HCT116 (cell line): ENCODE data around the gene C1R. TPM values are rescaled to one million over a fixed set of nuclear protein-coding genes. Genes with fewer than 3 reads are reported as not detected.

Experiments used
- ATAC-seq: fragments of 200-7000 bp; cut with Tn5 transposase; 2 replicates; pipeline ENCODE4 v1.9.1; 2020; ENCODE audit warnings: mild to moderate bottlenecking, moderate library complexity
- BruUV-seq: library from RNA; stranded (reverse); fragments of 400-500 nt; replicated peaks from 2 replicates; lab custom pipeline; 2021; lab: Mats Ljungman, UMichigan
- CTCF ChIA-PET: fragments of 300-600 bp; sonication (Branson Sonifier 250); formaldehyde crosslinking; loops from one replicate; lab custom pipeline; 2021; ENCODE audit warnings: antibody characterized with exemption; lab: Charles Lee
- POLR2A ChIA-PET: fragments of 300-600, 350-600 bp; sonication (Branson Sonifier 250); formaldehyde crosslinking; loops from one replicate; lab custom pipeline; 2021; ENCODE audit warnings: antibody characterized with exemption; lab: Charles Lee
- RAD21 ChIA-PET, 2 experiments: fragments of 300-600 bp; sonication (Branson Sonifier 250); formaldehyde crosslinking; loops; one replicate each; lab custom pipeline; 2023; ENCODE audit warnings: low total read pairs in 2 of 2; ENCODE audit not compliant: uncharacterized antibody in 2 of 2, unreplicated experiment in 2 of 2, low non-redundant PET in 1 of 2; lab: Charles Lee
- DNase-seq: peaks from one replicate; pipeline ENCODE4 v3.0.0-alpha.2; 2010; ENCODE audit warnings: low read depth, low spot score
- H2AFZ ChIP-seq: fragments of 200-600 bp; shearing (Covaris generic), sonication (generic); 2 replicates; pipeline ENCODE4 v1.6.1; 2017; ENCODE audit warnings: low read depth, mixed run types, mixed read lengths, antibody characterized with exemption, low read length; ENCODE audit not compliant: poor library complexity, severe bottlenecking
- H3K27ac ChIP-seq: 2 replicates; pipeline ENCODE4 v1.5.1; 2012; ENCODE audit warnings: low read depth, low read length
- H3K27me3 ChIP-seq: fragments of 200-600 bp; sonication (generic); 2 replicates; pipeline ENCODE4 v1.6.1; 2016; ENCODE audit warnings: mixed run types, low read length, mixed read lengths; ENCODE audit not compliant: insufficient read depth
- H3K36me3 ChIP-seq, 2 experiments: fragments of 200-500 bp in 1 of 2; fragments of 200-600 bp in 1 of 2; sonication (Bioruptor generic) in 1 of 2; sonication (generic) in 1 of 2; 2 replicates each; pipeline versions ENCODE4 v1.5.1 to v1.6.1; 2014 to 2016; ENCODE audit warnings: low read length in 2 of 2, inconsistent platforms in 1 of 2, mixed read lengths in 1 of 2, mixed run types in 1 of 2; ENCODE audit not compliant: insufficient read depth in 2 of 2, control insufficient read depth in 1 of 2
- H3K4me1 ChIP-seq, 2 experiments: fragments of 200-600 bp in 1 of 2; sonication (generic) in 1 of 2; 2 replicates each; pipeline versions ENCODE4 v1.5.1 to v1.6.1; 2012 to 2017; ENCODE audit warnings: low read length in 2 of 2, inconsistent platforms in 1 of 2, mild to moderate bottlenecking in 1 of 2, mixed read lengths in 1 of 2, mixed run types in 1 of 2, moderate library complexity in 1 of 2; ENCODE audit not compliant: insufficient read depth in 2 of 2, control insufficient read depth in 1 of 2
- H3K4me2 ChIP-seq: fragments of 200-600 bp; sonication (generic); 2 replicates; pipeline ENCODE4 v1.6.1; 2017; ENCODE audit warnings: mixed run types, low read length, mixed read lengths
- H3K4me3 ChIP-seq, 2 experiments: fragments of 200-600 bp in 1 of 2; sonication (generic) in 1 of 2; replicated peaks in 1 of 2; 2 replicates each; pipeline ENCODE4 v1.5.1; 2011 to 2016; ENCODE audit warnings: low read length in 2 of 2, control low read depth in 1 of 2, low read depth in 1 of 2, mild to moderate bottlenecking in 1 of 2, mixed read lengths in 1 of 2, mixed run types in 1 of 2
- H3K79me2 ChIP-seq: fragments of 200-600 bp; sonication (generic); 2 replicates; pipeline ENCODE4 v1.6.1; 2017; ENCODE audit warnings: mild to moderate bottlenecking, mixed run types, low read length, moderate library complexity, mixed read lengths; ENCODE audit not compliant: insufficient read depth
- H3K9ac ChIP-seq: fragments of 200-600 bp; sonication (generic); 2 replicates; pipeline ENCODE4 v1.6.1; 2016; ENCODE audit warnings: low read length, mixed read lengths
- H3K9me2 ChIP-seq: fragments of 200-600 bp; sonication (generic), shearing (Covaris generic); 2 replicates; pipeline ENCODE4 v1.6.1; 2017; ENCODE audit warnings: mixed run types, mild to moderate bottlenecking, moderate library complexity; ENCODE audit not compliant: insufficient read depth
- H3K9me3 ChIP-seq, 2 experiments: fragments of 200-500 bp in 1 of 2; fragments of 200-600 bp in 1 of 2; sonication (Bioruptor generic) in 1 of 2; sonication (generic) in 1 of 2; 2 replicates each; pipeline ENCODE4 v1.6.1; 2014 to 2017; ENCODE audit warnings: low read length in 2 of 2, mixed read lengths in 2 of 2, inconsistent platforms in 1 of 2, low read depth in 1 of 2, mild to moderate bottlenecking in 1 of 2, mixed run types in 1 of 2, moderate library complexity in 1 of 2; ENCODE audit not compliant: control insufficient read depth in 1 of 2, insufficient read depth in 1 of 2
- H4K20me1 ChIP-seq: fragments of 200-600 bp; sonication (generic), shearing (Covaris generic); 2 replicates; pipeline ENCODE4 v1.6.1; 2017; ENCODE audit warnings: mixed run types, mild to moderate bottlenecking, moderate library complexity; ENCODE audit not compliant: insufficient read depth
- CBX3 ChIP-seq: IDR thresholded peaks from 2 replicates; pipeline ENCODE4 v1.6.1; 2012; ENCODE audit warnings: low read depth
- CEBPB ChIP-seq: IDR thresholded peaks from 2 replicates; pipeline ENCODE4 v1.6.1; 2012; ENCODE audit warnings: low read depth
- CTCF ChIP-seq, 3 experiments: fragments of 200-600 bp in 1 of 3; sonication (generic) in 1 of 3; IDR thresholded peaks in 2 of 3; conservative IDR thresholded peaks in 1 of 3; 2 replicates each; pipeline ENCODE4 v1.5.1; 2012 to 2017; ENCODE audit warnings: low read depth in 2 of 3, low read length in 2 of 3, antibody characterized with exemption in 1 of 3, borderline replicate concordance in 1 of 3, control low read depth in 1 of 3, mild to moderate bottlenecking in 1 of 3, mixed read lengths in 1 of 3, mixed run types in 1 of 3, moderate library complexity in 1 of 3; ENCODE audit not compliant: insufficient read depth in 1 of 3
- EZH2 ChIP-seq: fragments of 200-600 bp; sonication (generic); IDR thresholded peaks from 2 replicates; pipeline ENCODE4 v1.6.1; 2017; ENCODE audit warnings: antibody characterized with exemption, mixed run types
- EZH2phosphoT487 ChIP-seq: fragments of 200-600 bp; IDR thresholded peaks from 2 replicates; pipeline ENCODE4 v1.6.1; 2018; ENCODE audit warnings: antibody characterized with exemption, borderline replicate concordance
- FOSL1 ChIP-seq: IDR thresholded peaks from 2 replicates; pipeline ENCODE4 v1.6.1; 2012; ENCODE audit warnings: low read depth
- JUND ChIP-seq: IDR thresholded peaks from 2 replicates; pipeline ENCODE4 v1.6.1; 2012
- POLR2A ChIP-seq: IDR thresholded peaks from 2 replicates; pipeline ENCODE4 v1.7.0; 2011; ENCODE audit warnings: borderline replicate concordance; ENCODE audit not compliant: insufficient read depth, insufficient read length; ENCODE audit errors: extremely low read depth
- POLR2AphosphoS5 ChIP-seq: IDR thresholded peaks from 2 replicates; pipeline ENCODE4 v1.6.1; 2011; ENCODE audit warnings: mild to moderate bottlenecking, low read depth, low read length, moderate library complexity
- RAD21 ChIP-seq: IDR thresholded peaks from 2 replicates; pipeline ENCODE4 v1.6.1; 2012; ENCODE audit warnings: low read depth, mild to moderate bottlenecking
- SIN3A ChIP-seq: IDR thresholded peaks from 2 replicates; pipeline ENCODE4 v1.6.1; 2012; ENCODE audit warnings: low read depth
- SP1 ChIP-seq: IDR thresholded peaks from 2 replicates; pipeline ENCODE4 v1.6.1; 2012; ENCODE audit warnings: low read depth
- SRF ChIP-seq: IDR thresholded peaks from 2 replicates; pipeline ENCODE4 v1.6.1; 2012; ENCODE audit warnings: low read depth
- TCF7L2 ChIP-seq: IDR thresholded peaks from 2 replicates; pipeline ENCODE4 v1.7.0; 2011; ENCODE audit warnings: borderline replicate concordance, inconsistent platforms; ENCODE audit not compliant: insufficient read depth, insufficient read length; ENCODE audit errors: extremely low read depth
- YY1 ChIP-seq: IDR thresholded peaks from 2 replicates; pipeline ENCODE4 v1.6.1; 2011; ENCODE audit warnings: low read length, low read depth, moderate library complexity, mild to moderate bottlenecking; ENCODE audit not compliant: insufficient replicate concordance; ENCODE audit errors: extremely low read depth
- ZFX ChIP-seq: fragments of 450-650 bp; IDR thresholded peaks from 2 replicates; pipeline ENCODE4 v1.6.1; 2017
- ZNF274 ChIP-seq: fragments of 200-500 bp; sonication (Bioruptor generic); IDR thresholded peaks from 2 replicates; pipeline ENCODE4 v1.6.1; 2014; ENCODE audit warnings: mild to moderate bottlenecking, low read depth, low read length, inconsistent platforms
- intact Hi-C: fragments of 100-400 bp; cut with micrococcal nuclease; formaldehyde crosslinking; loops from 2 replicates; pipeline ENCODE4 v1.10.0; 2022
- total RNA-seq: library from RNA; stranded (reverse); gene quantifications from one replicate; pipeline ENCODE4 v1.2.1, GENCODE V29; 2021; ENCODE audit not compliant: unreplicated experiment
- TF ChIP-seq, protein P1 (sequence below): IDR thresholded peaks from 2 replicates; pipeline ENCODE4 v1.6.1; 2012
- TF ChIP-seq, protein P2 (sequence below): IDR thresholded peaks from 2 replicates; pipeline ENCODE4 v1.6.1; 2012; ENCODE audit warnings: low read depth

C1R gene
- total RNA-seq, 1 experiment from 2014 or later, result 4.3 TPM

DNA sequence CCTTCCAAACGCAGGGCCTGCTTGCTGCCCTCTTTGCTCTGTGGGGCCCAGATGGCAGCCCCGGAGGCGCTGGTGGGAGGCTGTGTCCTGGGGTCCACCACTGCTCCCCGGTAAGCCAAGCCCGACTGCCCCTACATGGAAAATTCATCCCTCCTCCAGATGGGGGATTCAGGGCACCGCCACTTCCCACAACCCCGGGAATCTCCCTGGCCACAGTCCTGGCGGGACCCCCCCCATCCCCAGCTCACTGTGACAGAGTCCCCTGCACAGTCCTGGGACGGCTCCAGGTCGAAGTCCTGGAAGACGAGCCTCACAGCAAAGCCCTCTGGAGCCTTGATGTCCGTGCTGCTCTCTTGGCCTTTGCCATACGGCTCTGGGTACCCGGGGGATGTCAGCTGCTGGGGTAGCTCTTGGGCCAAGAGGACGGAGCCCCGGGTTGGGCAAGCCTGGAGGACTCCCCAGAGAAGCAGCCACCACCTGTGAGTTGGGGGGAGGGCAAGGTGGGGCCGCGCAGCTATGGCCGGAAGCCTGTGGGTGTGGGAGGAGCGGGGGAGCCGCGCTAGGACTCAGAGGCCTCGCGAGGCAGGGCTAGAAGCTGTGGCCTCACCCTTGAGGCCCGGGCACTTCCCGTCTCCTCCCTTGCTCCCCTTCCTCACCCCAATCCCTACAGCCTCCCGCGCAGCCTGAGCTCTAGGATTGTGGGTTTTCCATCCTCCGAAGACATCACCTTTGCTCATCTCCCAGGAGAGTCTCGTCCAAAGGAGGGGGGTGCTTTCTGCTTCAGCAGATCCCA, 16.0 kb upstream of the C1R start (continued):
- TF ChIP-seq SIN3A (no peak), TCF7L2 (no peak), SRF (no peak), ZFX (peak; percentile 49), EZH2phosphoT487 (no peak), RAD21 (no peak)

- peaks cover 25% of the 10 kb centered on the region for H3K79me2 ChIP-seq
- peaks cover 9 to 11% of the 10 kb centered on the region in 2 experiments; a peak in 1 of 4 replicates for H3K9me3 ChIP-seq
- no peak for TF ChIP-seq CTCF (IDR thresholded peaks at IDR 0.05 in 2 of 3, conservative IDR thresholded peaks at IDR 0.05 in 1 of 3; ENCODE audit: borderline replicate concordance in 1 of 3, insufficient read depth in 1 of 3, low read depth in 2 of 3, low read length in 2 of 3)
- TF ChIP-seq FOSL1, result no peak
- TF ChIP-seq YY1, result no peak
- TF ChIP-seq CBX3, result no peak
- no peak for TF ChIP-seq SP1
- no peak for TF ChIP-seq POLR2A
- no peak for TF ChIP-seq EZH2
- TF ChIP-seq SRF, result no peak
- TF ChIP-seq, protein P1, sequence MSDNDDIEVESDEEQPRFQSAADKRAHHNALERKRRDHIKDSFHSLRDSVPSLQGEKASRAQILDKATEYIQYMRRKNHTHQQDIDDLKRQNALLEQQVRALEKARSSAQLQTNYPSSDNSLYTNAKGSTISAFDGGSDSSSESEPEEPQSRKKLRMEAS, result no peak
- no peak for TF ChIP-seq CEBPB
- no peak for TF ChIP-seq EZH2phosphoT487
- TF ChIP-seq SIN3A, result no peak
- TF ChIP-seq ZFX, result no peak
- TF ChIP-seq POLR2AphosphoS5, result no peak
- TF ChIP-seq, protein P2, sequence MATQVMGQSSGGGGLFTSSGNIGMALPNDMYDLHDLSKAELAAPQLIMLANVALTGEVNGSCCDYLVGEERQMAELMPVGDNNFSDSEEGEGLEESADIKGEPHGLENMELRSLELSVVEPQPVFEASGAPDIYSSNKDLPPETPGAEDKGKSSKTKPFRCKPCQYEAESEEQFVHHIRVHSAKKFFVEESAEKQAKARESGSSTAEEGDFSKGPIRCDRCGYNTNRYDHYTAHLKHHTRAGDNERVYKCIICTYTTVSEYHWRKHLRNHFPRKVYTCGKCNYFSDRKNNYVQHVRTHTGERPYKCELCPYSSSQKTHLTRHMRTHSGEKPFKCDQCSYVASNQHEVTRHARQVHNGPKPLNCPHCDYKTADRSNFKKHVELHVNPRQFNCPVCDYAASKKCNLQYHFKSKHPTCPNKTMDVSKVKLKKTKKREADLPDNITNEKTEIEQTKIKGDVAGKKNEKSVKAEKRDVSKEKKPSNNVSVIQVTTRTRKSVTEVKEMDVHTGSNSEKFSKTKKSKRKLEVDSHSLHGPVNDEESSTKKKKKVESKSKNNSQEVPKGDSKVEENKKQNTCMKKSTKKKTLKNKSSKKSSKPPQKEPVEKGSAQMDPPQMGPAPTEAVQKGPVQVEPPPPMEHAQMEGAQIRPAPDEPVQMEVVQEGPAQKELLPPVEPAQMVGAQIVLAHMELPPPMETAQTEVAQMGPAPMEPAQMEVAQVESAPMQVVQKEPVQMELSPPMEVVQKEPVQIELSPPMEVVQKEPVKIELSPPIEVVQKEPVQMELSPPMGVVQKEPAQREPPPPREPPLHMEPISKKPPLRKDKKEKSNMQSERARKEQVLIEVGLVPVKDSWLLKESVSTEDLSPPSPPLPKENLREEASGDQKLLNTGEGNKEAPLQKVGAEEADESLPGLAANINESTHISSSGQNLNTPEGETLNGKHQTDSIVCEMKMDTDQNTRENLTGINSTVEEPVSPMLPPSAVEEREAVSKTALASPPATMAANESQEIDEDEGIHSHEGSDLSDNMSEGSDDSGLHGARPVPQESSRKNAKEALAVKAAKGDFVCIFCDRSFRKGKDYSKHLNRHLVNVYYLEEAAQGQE, result no peak
- TF ChIP-seq TCF7L2, result no peak
- TF ChIP-seq ZNF274, result no peak
- no peak for TF ChIP-seq JUND
- BruUV-seq, result no TSS peak
- H3K4me2 ChIP-seq, result peak overlapping the region; percentile 96
- H3K4me1 ChIP-seq, result peaks cover 4 to 16% of the 10 kb centered on the region in 2 experiments; a peak in 3 of 4 replicates
- H3K9ac ChIP-seq, result peak overlapping the region; percentile 87
- ChIA-PET RAD21 (no interaction called here), CTCF (interaction anchor here (0.7 to 4.2 kb wide), 7 partner anchors 15 to 238 kb away, joined by 3 to 34 read pairs (median 3); partner anchors contain the start of genes C12orf57, C1R, RNU7-1 and SPSB2), POLR2A (interaction anchor here (1.0 to 3.8 kb wide), 8 partner anchors 14 to 182 kb away, joined by 3 to 77 read pairs (median 4); partner anchors contain the start of genes C12orf57, PEX5 and RNU7-1)
- H3K4me3 ChIP-seq, result peak overlapping the region; percentile 85 to 86
- no peak for DNase-seq
- no peak for ATAC-seq
- peaks cover 0 to 4% of the 10 kb centered on the region in 2 experiments; a peak in 1 of 4 replicates for H3K36me3 ChIP-seq
- no peaks in the 10 kb centered on the region for H3K27me3 ChIP-seq
- no peak overlapping the region for H2AFZ ChIP-seq
- peak overlapping the region; percentile 88 for H3K27ac ChIP-seq
- intact Hi-C loops, result loop anchor here (1.0 to 2.0 kb wide), 3 partner anchors 89 to 234 kb away; partner anchors contain the start of genes EMG1, LPCAT3, PHB2 and SPSB2
- H4K20me1 ChIP-seq, result no peaks in the 10 kb centered on the region
- H3K9me2 ChIP-seq, result no peaks in the 10 kb centered on the region
Observed at GRCh38 chr12:7107636-7108002, 15.4 kb upstream of the C1R start.
